ENCODE results near the gene CDK11B.
"Not testable (repeated sequence)": the region's sequence is repeated elsewhere in the genome, so short reads cannot be mapped to it uniquely, and the experiment has no call there.

CDK11B gene

DNA sequence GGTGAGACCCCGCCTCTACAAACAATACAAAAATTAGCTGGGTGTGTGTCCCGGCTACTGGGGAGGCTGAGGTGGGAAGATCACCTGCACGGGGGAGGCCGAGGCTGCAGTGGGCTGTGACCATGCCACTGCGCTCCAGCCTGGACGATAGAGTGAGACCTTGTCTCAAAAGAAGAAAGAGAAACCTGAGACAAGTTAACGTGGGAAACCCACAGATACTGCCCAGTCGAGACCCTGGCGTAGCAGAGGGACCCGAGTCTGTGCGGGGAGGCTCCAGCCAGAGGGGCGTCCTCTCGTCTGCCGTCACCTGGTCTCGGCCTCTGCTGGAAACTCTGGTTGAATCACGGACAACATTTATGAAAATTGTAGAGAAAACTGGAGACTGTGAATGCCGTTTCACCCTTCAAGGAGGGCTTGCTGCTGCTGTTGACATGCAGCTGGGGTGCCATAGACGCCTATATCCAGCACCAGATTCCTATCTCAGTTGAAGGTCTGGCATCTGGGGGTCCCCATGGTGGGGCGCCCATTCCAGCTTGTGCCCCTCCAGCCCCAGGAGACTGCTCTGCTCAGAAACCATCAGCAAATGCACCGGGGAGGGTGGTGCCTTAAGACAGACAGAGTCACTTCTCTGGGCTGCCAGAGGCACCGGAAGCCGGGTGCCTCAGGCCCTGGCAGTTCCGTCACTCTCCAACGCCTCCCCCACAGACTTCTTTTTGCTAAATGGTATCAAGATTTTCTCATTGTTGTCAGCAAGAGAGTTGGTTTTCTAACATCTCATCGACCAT lies 13.6 kb upstream of the CDK11B start:
- H3K9me3 Mint-ChIP-seq = no peaks in the 10 kb centered on the region
- no peak overlapping the region for H3K27ac Mint-ChIP-seq
- H3K27me3 Mint-ChIP-seq = no peaks in the 10 kb centered on the region
- H3K4me1 Mint-ChIP-seq (ENCODE audit: low read depth) = peaks cover 7% of the 10 kb centered on the region
- H3K4me3 Mint-ChIP-seq = no peak overlapping the region
- peaks cover 55% of the 10 kb centered on the region for H3K36me3 Mint-ChIP-seq (ENCODE audit: low read depth)
- DNase-seq = no peak

DNA sequence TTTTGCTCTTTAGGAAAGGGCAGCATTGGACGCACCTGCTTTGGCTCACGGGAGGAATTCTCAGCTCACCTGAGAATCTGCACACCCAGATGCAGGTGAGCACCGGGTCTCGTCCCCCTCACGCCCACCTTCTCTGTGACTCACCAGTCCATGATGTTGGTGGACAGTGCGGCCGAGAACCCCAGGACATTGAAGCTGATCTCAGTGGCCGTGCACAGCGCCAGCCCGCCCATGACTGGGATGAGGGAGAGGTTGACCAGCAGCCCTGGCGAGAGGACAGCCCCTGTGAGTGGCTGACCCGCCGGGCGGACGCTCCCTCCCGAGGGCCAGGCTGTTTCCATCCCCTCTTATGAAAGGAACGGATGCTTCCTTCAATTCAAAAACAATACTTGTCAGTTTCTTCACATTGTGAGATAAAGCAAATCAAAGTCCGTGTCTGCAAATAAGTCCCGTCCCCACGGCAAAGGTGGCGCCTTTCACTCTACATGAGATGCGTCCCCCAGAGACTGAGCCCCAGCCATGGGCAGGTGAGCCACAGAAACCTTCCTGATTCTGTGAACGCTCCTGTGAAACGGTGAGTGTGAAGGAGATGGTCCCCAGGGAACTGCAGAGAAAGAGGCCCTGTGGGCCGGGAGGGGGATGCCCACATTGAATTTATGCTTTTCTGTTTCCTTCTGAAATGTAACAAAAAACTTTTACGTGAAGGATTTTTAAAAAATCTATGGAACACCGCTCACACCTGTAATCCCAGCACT lies 12.7 kb upstream of the CDK11B start:
- Mint-ChIP-seq H3K27ac (no peak overlapping the region), H3K36me3 (ENCODE audit: low read depth) (peaks cover 57% of the 10 kb centered on the region), H3K4me1 (ENCODE audit: low read depth) (peaks cover 4% of the 10 kb centered on the region), H3K27me3 (no peaks in the 10 kb centered on the region), H3K4me3 (no peak overlapping the region), H3K9me3 (no peaks in the 10 kb centered on the region)
- no peak for DNase-seq

DNA sequence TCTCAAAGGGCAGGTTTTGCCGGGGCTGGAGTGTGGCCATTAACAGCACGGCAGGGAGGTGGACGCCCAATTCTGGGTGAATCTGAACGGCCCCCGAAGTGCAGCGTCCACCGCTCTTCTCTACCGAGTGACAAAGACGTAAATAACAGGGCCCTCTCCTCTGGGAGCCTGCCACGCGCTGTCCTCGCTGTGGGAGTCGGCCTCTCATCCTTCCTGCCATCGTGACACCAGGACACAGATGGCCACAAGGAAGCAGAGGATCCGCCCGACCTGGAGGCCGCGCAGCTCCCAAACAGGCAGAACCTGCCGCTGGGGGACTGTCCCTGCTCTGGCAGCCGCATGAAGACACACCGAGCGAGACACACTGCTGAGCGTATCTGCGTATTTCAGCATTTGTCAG lies 12.1 kb upstream of the CDK11B start:
- Mint-ChIP-seq H3K36me3 (ENCODE audit: low read depth) (peaks cover 64% of the 10 kb centered on the region), H3K27ac (no peak overlapping the region), H3K27me3 (no peaks in the 10 kb centered on the region), H3K9me3 (no peaks in the 10 kb centered on the region), H3K4me3 (no peak overlapping the region), H3K4me1 (ENCODE audit: low read depth) (peaks cover 4% of the 10 kb centered on the region)
- no peak for DNase-seq

DNA sequence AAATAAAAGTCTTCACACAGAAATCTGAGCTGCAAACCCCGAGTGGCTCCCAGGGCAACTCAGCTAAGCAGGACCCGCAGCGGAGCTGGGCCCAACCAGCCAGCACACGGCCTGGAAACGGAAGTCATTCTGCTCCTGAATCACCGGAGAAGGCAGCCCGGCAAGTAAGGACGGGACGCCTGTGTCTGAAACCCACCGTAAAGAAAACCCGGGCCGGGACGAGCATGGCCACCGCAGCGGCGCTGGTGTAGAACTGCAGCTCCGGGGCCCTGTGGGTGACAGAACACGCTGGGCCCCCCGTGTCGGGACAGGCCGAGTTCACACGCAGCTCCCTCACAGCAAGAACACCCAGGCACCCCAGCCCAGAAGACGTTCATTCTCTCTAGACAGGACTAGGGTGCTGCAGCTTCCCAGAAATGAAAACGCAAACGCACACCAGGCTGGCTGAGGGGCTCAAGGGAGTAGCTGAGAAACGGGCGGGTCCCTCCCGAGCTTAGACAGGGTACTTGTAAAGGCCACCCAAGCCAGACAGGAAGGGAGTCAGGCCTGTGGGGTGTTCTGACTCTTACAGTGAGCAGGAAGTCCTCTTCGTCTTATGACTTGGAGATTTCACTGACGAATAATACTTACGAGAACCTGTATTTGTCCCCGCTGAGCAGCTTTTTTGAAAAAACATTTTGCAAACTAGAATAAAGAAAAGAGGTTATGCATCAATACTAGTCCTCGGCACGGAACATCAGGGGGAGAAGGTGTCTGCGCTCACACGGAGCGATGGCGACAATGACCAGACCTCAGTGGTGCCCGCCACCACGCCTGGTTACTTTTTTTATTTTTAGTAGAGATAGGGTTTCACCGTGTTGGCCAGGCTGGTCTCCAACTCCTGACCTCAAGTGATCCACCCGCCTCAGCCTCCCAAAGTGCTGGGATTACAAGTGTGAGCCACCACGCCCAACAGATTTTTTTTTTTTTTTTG lies 10.9 kb upstream of the CDK11B start:
- Mint-ChIP-seq H3K4me1 (ENCODE audit: low read depth) (peaks cover 4% of the 10 kb centered on the region), H3K4me3 (no peak overlapping the region), H3K9me3 (no peaks in the 10 kb centered on the region), H3K36me3 (ENCODE audit: low read depth) (peaks cover 71% of the 10 kb centered on the region), H3K27me3 (no peaks in the 10 kb centered on the region), H3K27ac (no peak overlapping the region)
- no peak for DNase-seq

DNA sequence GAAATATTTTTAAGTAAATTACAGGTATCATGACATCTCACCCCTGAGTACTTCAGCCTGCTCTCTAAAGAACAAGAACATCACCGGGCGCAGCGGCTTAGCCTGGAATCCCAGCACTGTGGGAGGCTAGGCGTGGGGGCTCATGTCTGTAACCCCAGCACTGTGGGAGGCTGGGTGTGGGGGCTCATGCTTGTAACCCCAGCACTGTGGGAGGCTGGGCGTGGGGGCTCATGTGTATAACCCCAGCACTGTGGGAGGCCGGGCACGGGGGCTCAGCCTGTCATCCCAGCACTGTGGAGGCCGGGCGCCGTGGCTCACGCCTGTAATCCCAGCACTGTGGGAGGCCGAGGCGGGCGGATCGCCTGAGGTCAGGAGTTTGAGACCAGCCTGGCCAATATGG lies 7.7 kb upstream of the CDK11B start:
- no peaks in the 10 kb centered on the region for H3K9me3 Mint-ChIP-seq
- no peaks in the 10 kb centered on the region for H3K27me3 Mint-ChIP-seq
- peaks cover 50% of the 10 kb centered on the region for H3K36me3 Mint-ChIP-seq (ENCODE audit: low read depth)
- no peak for DNase-seq
- H3K27ac Mint-ChIP-seq = peak overlapping the region; percentile 29
- H3K4me1 Mint-ChIP-seq (ENCODE audit: low read depth) = no peaks in the 10 kb centered on the region
- no peak overlapping the region for H3K4me3 Mint-ChIP-seq

DNA sequence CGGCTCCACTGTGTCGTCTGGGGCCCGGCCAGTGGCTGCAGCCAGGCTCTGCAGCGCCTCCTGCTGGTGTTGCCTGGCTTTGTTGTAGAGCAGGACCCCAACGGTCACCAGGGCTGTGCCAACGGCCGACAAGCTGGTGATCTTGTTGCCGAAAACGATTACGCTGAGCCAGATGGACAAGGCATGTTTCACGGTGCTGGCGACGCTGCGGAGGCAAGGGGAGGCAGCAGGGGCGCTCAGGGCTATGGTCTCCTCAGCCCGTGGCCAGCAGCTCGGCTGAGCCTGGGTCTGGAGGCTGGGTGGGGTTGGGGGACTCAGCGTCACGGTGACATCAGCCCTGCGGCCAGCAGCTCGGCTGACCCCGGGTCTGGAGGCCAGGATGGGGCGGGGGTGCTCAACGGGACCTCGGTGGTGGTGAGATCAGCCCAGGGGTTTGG lies 7.0 kb upstream of the CDK11B start:
- H3K4me3 Mint-ChIP-seq = no peak overlapping the region
- H3K27ac Mint-ChIP-seq = no peak overlapping the region
- H3K36me3 Mint-ChIP-seq (ENCODE audit: low read depth) = peaks cover 43% of the 10 kb centered on the region
- H3K9me3 Mint-ChIP-seq = no peaks in the 10 kb centered on the region
- no peaks in the 10 kb centered on the region for H3K27me3 Mint-ChIP-seq
- H3K4me1 Mint-ChIP-seq (ENCODE audit: low read depth) = no peaks in the 10 kb centered on the region
- DNase-seq = peak; percentile 49

DNA sequence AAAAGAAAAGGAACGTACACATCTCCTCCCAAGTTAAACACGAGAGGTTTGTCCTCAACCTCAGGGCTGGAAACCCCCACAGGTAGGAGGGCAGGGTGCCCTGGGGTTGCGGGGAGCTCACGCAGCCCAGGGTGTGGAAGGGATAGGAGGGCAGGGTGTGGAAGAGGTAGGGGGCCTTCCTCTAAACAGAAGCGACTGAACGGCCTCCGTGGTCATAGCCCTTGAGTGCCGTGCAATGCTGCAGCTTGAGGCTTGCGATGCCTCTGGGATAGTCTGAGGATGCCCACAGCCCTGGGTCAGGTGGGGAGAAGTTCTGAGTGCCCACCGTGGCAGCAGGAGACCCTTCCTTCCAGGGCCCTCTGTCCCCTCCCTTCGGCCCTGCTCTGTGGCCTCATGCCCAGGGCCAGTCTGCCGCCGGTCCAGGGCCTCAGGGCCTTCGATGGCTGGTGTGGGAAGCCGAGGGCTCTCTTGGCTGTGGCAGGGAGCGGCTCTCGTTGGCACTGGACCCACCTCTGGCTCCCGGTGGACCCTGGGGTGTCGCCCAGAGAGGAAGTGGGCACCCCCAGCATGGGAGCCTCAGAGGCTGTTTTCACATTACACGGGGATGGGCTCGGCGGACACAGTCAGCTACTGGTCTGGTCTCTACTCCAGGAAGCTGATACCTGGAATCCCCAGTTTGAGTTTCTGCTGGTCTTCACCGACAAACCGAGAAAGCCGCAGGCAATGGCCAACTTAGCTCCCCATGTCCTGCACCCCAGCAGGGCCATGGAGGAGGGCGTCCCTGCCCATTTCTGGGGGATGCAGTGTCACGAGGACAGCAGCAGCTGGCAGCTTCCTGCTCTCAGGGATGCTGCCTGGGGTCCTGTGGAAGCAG lies 6.4 kb upstream of the CDK11B start:
- no peaks in the 10 kb centered on the region for H3K4me1 Mint-ChIP-seq (ENCODE audit: low read depth)
- no peak overlapping the region for H3K4me3 Mint-ChIP-seq
- H3K27ac Mint-ChIP-seq = peak overlapping the region; percentile 29
- no peaks in the 10 kb centered on the region for H3K9me3 Mint-ChIP-seq
- no peaks in the 10 kb centered on the region for H3K27me3 Mint-ChIP-seq
- no peak for DNase-seq
- peaks cover 37% of the 10 kb centered on the region for H3K36me3 Mint-ChIP-seq (ENCODE audit: low read depth)

DNA sequence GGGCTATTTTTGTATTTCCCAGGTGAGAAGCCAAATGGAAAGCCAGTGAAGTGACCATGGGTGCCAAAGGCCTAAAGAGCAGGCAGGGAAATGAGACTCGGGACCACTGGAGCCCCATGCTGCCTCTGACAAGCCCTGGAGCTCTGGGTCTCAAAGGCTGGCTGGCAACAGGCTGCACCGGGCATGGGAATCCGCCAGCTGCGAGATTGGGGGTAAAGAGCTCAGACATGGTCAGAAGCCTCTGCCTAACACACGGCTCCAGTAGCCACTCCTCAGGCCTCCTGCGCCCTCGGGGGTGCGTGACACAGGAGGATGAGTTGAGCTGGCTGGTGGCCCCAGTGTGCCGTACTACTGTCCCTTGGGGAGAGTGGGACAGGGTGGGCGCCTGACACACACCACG lies 5.5 kb upstream of the CDK11B start:
- not testable (repeated sequence) for H3K27me3 Mint-ChIP-seq; H3K4me3 Mint-ChIP-seq; H3K4me1 Mint-ChIP-seq (ENCODE audit: low read depth); H3K9me3 Mint-ChIP-seq; H3K27ac Mint-ChIP-seq; DNase-seq
- peaks cover 29% of the 10 kb centered on the region for H3K36me3 Mint-ChIP-seq (ENCODE audit: low read depth)

DNA sequence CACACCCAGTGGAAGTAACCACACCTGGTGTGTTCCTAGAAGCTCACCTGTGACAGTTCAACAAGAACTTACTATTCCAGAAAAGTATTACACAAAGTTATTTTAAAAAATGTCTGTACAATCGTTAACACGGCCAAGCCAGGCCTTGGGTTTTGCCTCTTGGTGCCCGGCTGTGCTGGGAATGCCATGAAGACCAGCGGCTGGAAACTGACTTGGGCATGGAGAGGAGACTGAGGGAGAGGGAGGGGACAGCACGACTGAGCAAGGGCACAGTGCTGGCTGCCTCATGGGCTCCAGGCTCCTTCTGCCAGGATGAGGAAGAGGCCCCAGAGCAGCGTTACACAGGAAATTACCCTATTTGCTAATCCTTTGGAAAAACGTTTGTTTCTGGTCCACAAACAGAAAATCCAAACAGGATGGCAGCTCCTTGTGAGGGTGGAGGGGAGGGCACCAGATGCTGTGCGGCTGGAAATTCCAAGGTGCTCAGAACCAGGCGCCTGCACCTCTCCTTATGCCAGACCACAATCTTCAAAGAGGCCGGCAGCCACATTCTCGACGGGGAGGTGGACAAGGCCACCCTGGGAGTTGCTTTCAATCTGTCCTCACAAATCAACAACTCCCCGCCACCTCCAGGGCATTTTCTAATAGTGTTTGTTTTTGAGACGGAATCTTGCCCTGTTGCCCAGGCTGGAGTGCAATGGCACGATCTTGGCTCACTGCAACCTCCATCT lies 4.2 kb upstream of the CDK11B start:
- H3K27ac Mint-ChIP-seq; H3K9me3 Mint-ChIP-seq; H3K4me1 Mint-ChIP-seq (ENCODE audit: low read depth); H3K27me3 Mint-ChIP-seq; H3K4me3 Mint-ChIP-seq; DNase-seq: not testable (repeated sequence)
- peaks cover 24% of the 10 kb centered on the region for H3K36me3 Mint-ChIP-seq (ENCODE audit: low read depth)

DNA sequence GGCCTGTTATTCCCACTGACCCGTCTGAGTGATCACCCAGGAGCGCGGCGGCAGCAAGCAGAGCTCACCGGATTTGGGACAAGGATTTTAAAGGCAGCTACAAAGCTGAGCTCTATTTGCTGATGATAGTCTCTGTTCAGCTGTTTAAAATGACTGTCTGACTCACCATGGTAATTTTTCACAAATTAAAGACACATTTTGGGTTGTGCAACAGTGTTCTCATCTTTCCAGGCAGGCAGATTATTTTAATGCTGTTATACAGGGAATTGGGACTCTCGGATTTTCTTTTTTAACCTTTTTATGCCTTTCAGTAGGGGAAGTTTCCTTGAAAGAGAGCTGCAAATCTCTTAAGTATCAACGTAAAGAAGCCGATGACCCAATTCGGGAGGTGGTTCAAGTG lies 3.6 kb upstream of the CDK11B start:
- not testable (repeated sequence) for DNase-seq; H3K27ac Mint-ChIP-seq; H3K27me3 Mint-ChIP-seq; H3K4me1 Mint-ChIP-seq (ENCODE audit: low read depth); H3K4me3 Mint-ChIP-seq; H3K9me3 Mint-ChIP-seq
- peaks cover 19% of the 10 kb centered on the region for H3K36me3 Mint-ChIP-seq (ENCODE audit: low read depth)

DNA sequence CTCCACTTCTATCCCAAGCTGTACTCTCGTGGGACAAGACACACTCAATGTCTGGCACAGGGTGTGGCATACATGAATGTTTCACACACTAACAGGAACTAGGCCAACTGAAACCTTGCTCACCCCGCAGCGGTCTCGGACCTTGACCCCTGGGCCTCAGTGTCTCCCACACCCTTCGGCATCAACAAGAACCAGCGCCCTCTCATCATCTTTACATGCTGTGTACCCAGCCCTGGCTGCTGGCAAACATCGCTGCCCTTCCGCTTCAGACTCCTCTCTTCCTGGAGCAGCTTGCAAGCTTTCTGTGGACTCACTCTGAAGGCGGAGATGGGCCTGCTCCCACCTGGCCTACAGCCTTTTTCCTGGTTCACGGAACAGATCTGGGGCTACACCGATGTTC lies 10.5 kb downstream of the CDK11B start:
- not testable (repeated sequence) for H3K4me3 Mint-ChIP-seq; H3K4me1 Mint-ChIP-seq (ENCODE audit: low read depth); H3K27ac Mint-ChIP-seq; DNase-seq; H3K27me3 Mint-ChIP-seq; H3K9me3 Mint-ChIP-seq
- H3K36me3 Mint-ChIP-seq (ENCODE audit: low read depth) = peaks cover 75% of the 10 kb centered on the region

DNA sequence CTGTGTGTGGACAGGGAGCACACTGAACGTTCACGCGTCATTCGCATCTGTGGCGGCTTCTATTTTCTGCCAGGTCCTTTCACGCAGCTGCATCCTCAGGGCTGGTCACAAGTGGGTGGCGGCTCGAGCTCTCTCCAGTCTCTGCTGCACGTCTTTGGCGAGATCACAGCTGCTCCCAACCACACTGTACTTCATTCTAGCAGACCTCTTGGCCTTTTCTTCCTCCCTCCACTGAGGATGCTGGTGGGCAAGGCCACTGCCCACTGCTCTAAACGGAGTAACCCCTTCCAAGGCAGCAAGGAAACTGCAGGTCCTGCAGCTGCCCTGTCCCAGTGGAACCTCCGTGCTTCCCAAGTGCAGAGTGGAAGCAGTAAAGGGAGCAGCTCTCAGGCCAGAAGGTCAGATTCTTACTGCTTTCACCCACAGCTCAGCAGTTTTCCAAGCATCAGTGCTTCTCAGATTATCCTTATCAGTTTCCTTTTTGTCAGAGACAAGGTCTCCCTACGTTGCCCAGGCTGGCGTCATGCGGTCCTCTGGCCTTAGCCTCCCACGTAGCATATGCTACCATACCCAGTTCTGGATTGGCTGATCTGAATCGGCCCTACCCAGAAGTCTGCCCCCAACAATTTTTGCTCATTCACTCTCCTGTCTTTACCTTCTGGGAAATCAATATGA lies 11.1 kb downstream of the CDK11B start:
- H3K36me3 Mint-ChIP-seq (ENCODE audit: low read depth) = peaks cover 70% of the 10 kb centered on the region
- not testable (repeated sequence) for H3K9me3 Mint-ChIP-seq; H3K4me3 Mint-ChIP-seq; H3K4me1 Mint-ChIP-seq (ENCODE audit: low read depth); H3K27ac Mint-ChIP-seq; DNase-seq; H3K27me3 Mint-ChIP-seq

DNA sequence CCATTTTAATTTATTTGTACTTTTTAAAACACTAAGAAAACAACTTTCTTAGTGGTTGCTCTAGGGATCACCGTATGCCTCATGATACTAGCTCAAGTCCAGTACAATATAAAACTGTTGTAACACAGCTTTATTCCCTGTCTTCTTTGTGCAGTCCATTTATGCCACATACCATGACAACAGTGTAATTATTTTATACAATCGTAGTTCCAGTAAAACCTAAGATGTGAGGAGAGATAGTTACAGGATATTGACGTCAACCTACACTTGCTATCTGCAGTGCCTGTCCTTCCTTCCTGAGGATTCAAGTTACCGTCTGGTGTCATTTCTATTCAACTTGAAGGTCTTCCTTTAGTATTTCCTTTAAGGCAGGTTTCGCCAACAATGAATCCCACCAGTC lies 12.5 kb downstream of the CDK11B start:
- H3K27me3 Mint-ChIP-seq; H3K4me3 Mint-ChIP-seq; H3K9me3 Mint-ChIP-seq; H3K27ac Mint-ChIP-seq; DNase-seq; H3K4me1 Mint-ChIP-seq (ENCODE audit: low read depth): not testable (repeated sequence)
- peaks cover 56% of the 10 kb centered on the region for H3K36me3 Mint-ChIP-seq (ENCODE audit: low read depth)

Measured in activated T-cell treated with anti-CD3 and anti-CD28 coated beads, Interleukin-2, amount 50 U/mL, for 24 hours (primary cell).